ENCODE measurements around the gene B3GNT3. TPM values are rescaled to one million over a fixed set of nuclear protein-coding genes. Genes with fewer than 3 reads are reported as not detected.

B3GNT3 gene
- total RNA-seq, 2 donors from 2014 or later, result 108 to 132 TPM

DNA sequence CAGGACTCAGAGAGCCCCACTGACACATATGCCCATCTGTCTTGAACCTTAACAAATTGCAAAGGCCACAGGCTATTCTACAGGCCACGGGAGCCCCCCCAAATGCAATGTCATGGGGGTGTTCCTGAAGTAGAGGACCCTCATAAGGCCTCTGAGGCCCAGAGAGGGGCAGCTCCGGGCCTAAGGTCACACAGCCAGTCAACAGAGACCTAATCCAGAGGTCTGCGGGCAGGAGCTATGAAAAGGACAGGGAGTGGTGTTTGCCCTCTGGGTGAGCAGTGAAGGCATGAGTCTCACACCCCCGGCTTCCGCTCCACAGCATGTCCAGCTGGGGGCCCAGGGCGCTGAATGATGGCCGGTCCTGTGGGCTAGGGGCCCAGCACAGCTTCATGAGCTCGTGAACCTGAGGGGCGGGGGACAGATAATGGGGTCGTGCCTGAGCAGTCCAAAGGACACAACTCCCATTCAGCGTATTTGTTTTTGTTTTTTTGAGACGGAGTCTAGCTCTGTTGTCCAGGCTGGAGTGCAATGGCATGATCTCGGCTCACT is 31.6 kb downstream of the B3GNT3 start:
- no peak overlapping the region for H3K4me3 ChIP-seq
- H3K27me3 ChIP-seq, result no peaks in the 10 kb centered on the region
- no peaks in the 10 kb centered on the region for H3K4me1 ChIP-seq
- TF ChIP-seq, protein P1, sequence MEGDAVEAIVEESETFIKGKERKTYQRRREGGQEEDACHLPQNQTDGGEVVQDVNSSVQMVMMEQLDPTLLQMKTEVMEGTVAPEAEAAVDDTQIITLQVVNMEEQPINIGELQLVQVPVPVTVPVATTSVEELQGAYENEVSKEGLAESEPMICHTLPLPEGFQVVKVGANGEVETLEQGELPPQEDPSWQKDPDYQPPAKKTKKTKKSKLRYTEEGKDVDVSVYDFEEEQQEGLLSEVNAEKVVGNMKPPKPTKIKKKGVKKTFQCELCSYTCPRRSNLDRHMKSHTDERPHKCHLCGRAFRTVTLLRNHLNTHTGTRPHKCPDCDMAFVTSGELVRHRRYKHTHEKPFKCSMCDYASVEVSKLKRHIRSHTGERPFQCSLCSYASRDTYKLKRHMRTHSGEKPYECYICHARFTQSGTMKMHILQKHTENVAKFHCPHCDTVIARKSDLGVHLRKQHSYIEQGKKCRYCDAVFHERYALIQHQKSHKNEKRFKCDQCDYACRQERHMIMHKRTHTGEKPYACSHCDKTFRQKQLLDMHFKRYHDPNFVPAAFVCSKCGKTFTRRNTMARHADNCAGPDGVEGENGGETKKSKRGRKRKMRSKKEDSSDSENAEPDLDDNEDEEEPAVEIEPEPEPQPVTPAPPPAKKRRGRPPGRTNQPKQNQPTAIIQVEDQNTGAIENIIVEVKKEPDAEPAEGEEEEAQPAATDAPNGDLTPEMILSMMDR (IDR thresholded peaks at IDR 0.05), result no peak
- no peak for DNase-seq
- H3K27ac ChIP-seq, result no peak overlapping the region
- intact Hi-C loops (cut with DNase I), result no loop called here
- no peak overlapping the region for H3K9ac ChIP-seq (ENCODE audit: low read depth in 2 of 2, low read length in 2 of 2)
- H3K36me3 ChIP-seq, result no peaks in the 10 kb centered on the region
- no peaks in the 10 kb centered on the region for H3K9me3 ChIP-seq

DNA sequence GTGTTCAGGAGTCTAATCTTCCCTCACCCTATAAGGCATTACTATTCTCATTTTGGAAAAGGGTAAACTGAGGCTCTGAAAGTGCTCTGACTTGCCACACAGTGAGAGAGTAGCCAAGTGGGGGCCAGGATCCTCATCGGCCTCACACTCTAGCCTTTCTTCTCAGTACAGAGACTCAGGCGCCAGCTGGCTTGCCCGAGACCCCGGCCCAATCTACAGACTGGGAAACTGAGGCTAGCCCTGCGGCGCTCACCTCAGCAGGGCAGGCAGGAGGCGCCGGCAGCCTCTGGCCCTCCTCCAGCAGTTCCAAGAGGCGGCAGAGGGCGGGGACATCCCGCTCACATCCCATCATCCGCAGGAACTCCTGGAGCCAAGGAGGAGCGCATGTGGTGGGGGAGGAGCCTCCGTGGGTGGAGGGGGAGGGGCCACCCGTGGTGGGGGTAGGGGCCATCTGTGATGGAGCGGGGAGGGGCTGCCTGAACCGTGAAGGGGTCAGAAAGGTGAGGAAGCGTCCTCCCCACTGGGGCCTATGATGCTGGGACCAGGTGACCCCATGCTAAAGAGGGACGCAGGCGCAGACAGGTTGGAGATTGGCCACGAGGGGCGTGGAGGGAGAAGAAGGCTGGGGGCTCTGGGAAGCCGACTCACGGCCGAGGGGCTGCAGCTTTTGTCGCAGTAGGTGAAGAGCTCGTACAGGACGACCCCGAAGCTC is 35.1 kb downstream of the B3GNT3 start:
- Histone ChIP-seq H3K27ac (peak overlapping the region; percentile 17), H3K27me3 (no peaks in the 10 kb centered on the region), H3K36me3 (no peaks in the 10 kb centered on the region), H3K9me3 (no peaks in the 10 kb centered on the region), H3K9ac (ENCODE audit: low read depth in 2 of 2, low read length in 2 of 2) (no peak overlapping the region), H3K4me3 (peak overlapping the region; percentile 20), H3K4me1 (no peaks in the 10 kb centered on the region)
- peak; percentile 63 for DNase-seq
- TF ChIP-seq, protein P1 (IDR thresholded peaks at IDR 0.05), result no peak
- intact Hi-C loops (cut with DNase I), result no loop called here

DNA sequence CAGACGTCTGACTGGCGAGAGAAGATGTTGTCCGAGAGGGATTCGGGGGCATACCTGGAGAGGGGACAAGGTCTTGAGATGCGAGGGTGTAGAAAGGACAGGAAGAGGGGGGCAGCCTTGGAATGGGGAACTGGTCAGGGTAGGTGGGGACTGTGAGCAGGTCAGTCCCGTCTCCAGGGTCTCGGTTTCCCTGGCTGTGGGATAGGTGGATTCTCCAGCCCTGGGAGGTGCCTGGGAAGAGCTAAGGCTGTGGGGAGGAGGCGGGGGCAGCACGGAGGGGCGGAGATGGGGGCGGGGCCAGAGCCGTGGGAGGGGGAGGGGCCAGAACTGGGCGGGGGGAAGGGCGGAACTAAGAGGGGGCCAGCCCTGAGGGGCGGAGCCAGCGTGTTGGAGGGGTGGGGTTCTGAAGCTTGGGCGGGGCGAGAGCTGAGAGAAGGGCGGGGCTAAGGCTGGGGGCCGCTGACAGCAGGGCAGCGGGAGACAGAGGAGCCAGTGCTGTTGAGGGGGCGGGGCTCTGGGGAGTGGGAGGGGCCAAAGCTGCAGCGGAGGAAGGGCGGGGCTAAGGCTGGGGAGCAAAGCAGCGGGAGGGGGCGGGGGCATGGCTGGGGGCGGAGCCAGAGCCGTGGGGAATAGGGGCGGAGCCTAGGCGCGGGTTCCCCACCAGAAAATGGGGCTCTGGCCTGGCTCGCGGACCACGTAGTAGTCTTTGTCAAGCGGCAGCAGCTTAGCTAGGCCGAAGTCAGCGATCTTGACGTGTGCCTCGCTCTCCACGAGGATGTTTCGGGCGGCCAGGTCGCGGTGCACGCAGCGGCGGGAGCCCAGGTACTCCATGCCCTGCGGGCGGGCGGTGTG is 35.9 kb downstream of the B3GNT3 start:
- Histone ChIP-seq H3K27me3 (no peaks in the 10 kb centered on the region), H3K9ac (ENCODE audit: low read depth in 2 of 2, low read length in 2 of 2) (no peak overlapping the region), H3K27ac (peak overlapping the region; percentile 17), H3K4me1 (no peaks in the 10 kb centered on the region), H3K36me3 (no peaks in the 10 kb centered on the region), H3K9me3 (no peaks in the 10 kb centered on the region), H3K4me3 (peak overlapping the region; percentile 35)
- intact Hi-C loops (cut with DNase I), result no loop called here
- peak; percentile 92 for DNase-seq
- TF ChIP-seq, protein P1 (IDR thresholded peaks at IDR 0.05), result no peak

DNA sequence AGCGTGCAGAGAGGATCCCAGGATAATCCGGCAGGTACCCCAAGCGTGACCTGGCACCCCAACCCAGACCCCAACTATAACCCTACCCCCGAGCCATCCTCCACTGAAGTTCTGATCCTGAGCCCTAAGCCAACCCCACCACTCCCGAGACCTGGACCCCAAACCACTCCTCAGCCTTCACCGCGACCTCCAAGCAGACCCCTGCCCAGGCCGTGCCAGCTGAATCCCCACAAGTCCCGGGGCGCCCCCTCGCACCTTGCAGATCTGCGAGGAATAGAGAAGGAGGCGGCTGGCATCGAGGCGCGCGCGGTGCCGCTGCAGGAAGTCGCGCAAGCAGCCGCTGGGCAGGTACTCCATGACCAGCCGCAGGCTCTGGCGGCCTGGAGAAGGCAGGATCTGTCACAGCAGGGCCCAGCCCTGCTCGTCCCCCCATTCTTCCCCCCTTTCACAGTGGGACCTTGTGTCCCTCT is 36.5 kb downstream of the B3GNT3 start:
- Histone ChIP-seq H3K9ac (ENCODE audit: low read depth in 2 of 2, low read length in 2 of 2) (no peak overlapping the region), H3K4me3 (peak overlapping the region; percentile 35), H3K36me3 (no peaks in the 10 kb centered on the region), H3K27me3 (no peaks in the 10 kb centered on the region), H3K9me3 (no peaks in the 10 kb centered on the region), H3K27ac (no peak overlapping the region), H3K4me1 (no peaks in the 10 kb centered on the region)
- intact Hi-C loops (cut with DNase I), result no loop called here
- TF ChIP-seq, protein P1 (IDR thresholded peaks at IDR 0.05), result no peak
- no peak for DNase-seq

DNA sequence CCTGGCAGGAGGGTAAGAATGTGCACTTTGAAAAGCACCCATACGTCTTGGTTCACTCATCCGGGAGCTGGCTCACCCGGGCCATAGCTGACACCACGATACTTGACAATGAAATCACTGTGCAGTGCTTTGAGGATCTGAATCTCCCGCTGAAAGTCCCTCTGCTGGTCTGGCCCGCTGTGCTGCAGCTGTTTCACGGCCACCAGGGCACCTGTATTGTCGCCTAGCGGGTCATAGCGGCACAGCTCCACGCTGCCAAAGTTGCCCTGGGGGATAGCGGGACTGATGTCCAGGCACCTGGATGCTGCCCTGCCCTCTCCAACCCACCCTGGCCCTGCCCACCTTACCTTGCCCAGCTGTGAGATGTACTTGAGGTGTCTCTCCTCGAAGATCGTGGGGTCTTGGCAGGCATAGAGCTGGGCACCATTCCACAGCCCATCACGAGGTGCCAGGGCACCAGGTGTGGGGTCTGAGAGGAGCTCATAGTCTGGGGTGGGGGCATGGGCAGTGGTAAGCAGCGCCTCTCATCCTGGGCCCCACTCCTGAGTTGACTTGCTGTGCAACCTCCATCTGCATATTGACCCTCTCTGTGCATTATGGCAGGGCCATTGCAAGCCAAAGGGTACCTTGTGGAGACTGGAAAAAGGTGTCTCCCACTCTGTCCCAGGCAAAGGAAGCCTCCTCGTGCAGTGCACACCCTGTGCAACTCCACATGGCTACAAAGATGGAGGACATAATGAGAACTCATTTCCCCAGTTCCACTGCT is 37.7 kb downstream of the B3GNT3 start:
- Histone ChIP-seq H3K9ac (ENCODE audit: low read depth in 2 of 2, low read length in 2 of 2) (no peak overlapping the region), H3K4me3 (no peak overlapping the region), H3K36me3 (no peaks in the 10 kb centered on the region), H3K27me3 (no peaks in the 10 kb centered on the region), H3K9me3 (no peaks in the 10 kb centered on the region), H3K27ac (no peak overlapping the region), H3K4me1 (no peaks in the 10 kb centered on the region)
- no peak for DNase-seq
- intact Hi-C loops (cut with DNase I), result no loop called here
- TF ChIP-seq, protein P1 (IDR thresholded peaks at IDR 0.05), result no peak
